K562 treated with DMSO at 1 percent for 12 hours (cell line): ENCODE data around the gene TRAPPC4. TPM values are rescaled to one million over a fixed set of nuclear protein-coding genes. Genes with fewer than 3 reads are reported as not detected.

Experiments used
- total RNA-seq: library from RNA; unstranded; fragments of 300-600 nt; gene quantifications from 2 replicates; pipeline ENCODE4 v1.2.3, GENCODE V29; 2022; ENCODE audit not compliant: insufficient read depth

Gene TRAPPC4, protein sequence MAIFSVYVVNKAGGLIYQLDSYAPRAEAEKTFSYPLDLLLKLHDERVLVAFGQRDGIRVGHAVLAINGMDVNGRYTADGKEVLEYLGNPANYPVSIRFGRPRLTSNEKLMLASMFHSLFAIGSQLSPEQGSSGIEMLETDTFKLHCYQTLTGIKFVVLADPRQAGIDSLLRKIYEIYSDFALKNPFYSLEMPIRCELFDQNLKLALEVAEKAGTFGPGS
- total RNA-seq, result 149 and 183 TPM in 2 replicates

DNA sequence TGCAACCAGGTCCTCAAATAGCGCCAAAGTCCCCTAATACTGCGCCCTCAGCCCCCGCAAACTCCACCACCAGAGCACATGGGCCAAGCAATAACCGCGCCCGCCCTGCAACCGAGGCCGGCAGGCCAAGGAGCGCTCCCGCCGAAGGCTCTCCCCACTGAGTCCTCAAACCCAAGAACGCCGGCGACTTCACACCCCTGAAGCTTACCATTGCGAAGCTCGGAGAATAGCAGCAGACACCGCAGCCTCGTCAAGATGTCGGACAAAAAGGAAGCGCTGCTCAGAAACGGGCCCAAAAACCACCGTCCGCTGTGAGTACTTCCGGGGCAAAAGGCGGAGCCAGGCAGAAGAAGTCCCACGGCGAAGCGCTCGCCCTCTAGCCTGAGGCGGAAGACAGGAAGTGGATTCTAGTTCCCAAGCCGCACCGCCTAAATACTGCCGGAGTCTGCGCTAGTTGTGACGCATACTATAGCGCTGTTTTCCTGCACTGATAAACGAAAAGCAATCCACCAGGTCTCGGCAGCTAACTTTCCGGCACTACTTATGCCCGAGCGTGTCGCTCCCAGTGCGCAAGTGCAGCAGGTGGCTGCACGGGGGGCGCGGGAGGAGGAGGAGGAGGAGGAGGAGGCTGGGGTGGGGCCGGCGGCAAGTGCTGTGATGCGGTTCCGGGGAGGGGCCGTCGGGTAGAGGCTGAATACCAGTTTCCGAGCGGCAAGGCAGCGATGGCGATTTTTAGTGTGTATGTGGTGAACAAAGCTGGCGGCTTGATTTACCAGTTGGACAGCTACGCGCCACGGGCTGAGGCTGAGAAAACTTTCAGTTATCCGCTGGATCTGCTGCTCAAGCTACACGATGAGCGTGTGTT, at the start of gene TRAPPC4, which contains the start of gene RPS25:
TSS of gene TRAPPC4 (plus strand) at position 693 of the 865 bp plus-strand sequence. CDS start at position 723, 30 bp downstream.
TSS of gene RPS25 (minus strand) at position 270 of the 865 bp plus-strand sequence. CDS start at position 211, 59 bp downstream.

DNA sequence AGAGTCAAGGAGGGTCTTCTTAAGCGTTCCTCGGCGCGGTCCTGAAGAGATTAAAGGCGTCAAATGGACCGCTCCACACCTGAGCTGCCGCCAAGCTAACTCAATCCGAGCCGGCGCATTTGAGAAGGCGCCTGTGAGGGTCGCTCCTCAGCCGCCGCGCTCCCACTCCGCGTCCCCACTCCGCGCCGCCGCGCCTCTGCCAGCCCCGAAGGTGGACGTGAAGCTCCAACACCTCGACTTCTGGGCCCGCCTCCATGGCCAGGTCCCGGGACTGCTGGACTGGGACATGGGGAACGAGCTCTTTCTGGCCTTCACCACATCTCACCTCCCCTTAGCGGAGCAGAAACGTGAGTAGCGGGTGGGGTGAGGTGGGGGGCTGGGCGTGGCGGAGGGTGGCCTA, 46.9 kb upstream of the TRAPPC4 start, which contains the start of gene FOXR1:
TSS of gene FOXR1 (plus strand) at position 116 of the 400 bp plus-strand sequence. CDS start at position 287, 171 bp downstream.

DNA sequence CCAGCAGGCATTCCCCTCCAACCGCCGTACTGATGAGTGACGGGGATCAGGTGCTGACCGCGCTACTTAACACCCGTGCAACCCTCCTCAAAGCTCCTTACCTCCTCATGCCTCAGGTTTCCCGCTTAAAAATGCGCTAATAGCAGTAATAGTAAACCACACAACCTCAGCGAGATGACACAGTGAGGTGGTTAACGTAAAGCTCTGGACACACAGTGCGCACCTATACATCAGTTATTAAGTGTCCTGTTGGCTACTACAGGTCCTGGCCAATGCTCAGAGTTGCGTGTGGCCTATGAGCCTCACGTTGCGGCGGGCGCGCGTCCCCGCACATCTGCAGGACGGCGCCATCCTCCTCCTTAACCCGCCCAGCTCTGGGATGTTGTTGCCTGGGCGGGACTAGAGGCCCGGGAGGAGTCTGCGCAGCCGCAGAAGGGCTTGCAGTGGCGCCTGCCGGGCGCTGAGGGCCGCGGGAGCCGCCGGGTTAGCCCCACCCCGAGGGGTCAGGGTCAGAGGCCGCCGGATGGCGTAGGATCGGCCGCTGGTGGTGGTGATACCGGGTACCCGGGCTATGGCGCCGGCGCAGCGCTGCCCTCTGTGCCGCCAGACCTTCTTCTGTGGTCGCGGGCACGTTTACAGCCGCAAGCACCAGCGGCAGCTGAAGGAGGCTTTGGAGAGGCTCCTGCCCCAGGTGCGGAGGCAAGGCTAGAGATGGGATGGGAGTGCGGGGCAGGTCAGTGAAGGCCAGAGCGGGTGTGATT, 20.8 kb upstream of the TRAPPC4 start, which contains the start of gene CENATAC:
TSS of gene CENATAC (plus strand) at position 512 of the 761 bp plus-strand sequence. CDS start at position 572, 60 bp downstream.

DNA sequence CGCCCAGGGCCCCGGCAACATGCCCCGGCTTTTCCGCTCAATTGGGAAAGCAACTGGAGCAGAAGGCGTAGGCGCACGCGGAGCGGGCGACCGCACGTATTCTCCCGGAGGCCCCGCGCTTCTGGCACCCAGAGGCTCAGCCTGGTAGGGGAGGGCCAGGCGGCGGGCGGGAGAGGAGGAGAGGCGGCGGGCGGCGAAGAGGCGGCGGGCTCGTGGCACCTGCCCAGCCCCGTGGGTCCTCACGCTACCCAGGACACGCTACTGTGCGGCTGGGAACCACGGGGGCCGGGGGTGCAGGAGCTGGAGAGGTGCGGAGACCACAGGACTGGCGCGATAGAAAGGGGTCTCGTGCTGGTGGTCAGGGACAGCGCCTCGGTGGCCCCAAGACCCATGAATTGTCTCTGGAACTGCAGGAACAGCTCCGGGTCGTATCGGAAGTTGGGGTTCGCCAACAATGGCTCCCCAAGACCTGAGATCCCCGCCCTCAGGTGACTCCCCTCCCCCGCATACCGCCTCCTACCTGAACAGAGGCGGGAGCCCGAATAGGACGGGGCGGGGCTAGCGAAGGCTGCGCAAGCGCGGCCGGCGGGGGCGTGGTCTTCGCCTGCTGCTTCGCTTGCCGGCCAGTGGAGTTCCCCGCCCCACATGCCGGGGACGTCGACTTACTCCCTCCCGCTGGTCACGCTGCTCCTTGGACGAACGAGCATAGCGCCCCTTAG, 11.9 kb downstream of the TRAPPC4 start, which contains the start of gene SLC37A4:
TSS of gene SLC37A4 (minus strand) at position 549 of the 719 bp plus-strand sequence.

DNA sequence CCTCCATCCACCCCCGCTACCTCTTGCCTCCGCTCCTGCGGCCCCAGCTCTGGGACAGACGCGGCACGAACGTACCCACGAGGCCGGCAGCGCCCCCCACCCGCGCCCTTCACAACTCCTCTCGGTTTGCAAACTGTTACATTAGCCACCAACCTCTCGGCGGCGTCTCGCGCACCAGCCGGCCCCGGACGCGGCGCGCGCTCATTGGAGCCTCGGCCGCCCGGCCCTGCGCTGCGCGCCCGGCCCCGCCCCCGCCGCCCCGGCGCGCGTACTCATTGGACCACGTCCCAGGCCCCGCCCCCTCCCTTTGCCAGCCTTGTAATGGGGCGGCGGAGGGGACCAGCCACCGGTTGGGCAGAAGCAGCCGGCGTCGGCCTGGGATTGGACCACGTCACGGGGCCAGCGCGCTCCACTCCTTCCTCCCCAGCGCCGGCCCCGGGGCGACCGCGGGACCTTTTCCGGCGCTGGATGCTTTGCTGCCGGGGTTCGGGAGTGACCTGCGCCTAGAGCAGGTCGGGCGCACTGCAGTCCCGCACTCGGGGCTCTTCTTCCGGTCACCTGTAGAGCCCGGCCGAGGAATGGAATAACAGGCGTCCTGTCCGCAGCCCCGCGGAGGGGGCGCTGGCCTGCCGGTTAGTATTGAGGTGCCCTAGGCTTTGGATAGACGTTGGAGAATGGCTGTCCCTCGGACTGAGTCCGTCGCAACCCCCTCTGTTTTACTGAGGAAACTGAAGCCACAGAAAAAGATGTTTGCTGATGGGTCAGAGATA, 38.6 kb downstream of the TRAPPC4 start, which contains the start of gene HYOU1:
TSS of gene HYOU1 (minus strand) at position 206 of the 770 bp plus-strand sequence. CDS start 1,045 bp downstream, outside the sequence.

DNA sequence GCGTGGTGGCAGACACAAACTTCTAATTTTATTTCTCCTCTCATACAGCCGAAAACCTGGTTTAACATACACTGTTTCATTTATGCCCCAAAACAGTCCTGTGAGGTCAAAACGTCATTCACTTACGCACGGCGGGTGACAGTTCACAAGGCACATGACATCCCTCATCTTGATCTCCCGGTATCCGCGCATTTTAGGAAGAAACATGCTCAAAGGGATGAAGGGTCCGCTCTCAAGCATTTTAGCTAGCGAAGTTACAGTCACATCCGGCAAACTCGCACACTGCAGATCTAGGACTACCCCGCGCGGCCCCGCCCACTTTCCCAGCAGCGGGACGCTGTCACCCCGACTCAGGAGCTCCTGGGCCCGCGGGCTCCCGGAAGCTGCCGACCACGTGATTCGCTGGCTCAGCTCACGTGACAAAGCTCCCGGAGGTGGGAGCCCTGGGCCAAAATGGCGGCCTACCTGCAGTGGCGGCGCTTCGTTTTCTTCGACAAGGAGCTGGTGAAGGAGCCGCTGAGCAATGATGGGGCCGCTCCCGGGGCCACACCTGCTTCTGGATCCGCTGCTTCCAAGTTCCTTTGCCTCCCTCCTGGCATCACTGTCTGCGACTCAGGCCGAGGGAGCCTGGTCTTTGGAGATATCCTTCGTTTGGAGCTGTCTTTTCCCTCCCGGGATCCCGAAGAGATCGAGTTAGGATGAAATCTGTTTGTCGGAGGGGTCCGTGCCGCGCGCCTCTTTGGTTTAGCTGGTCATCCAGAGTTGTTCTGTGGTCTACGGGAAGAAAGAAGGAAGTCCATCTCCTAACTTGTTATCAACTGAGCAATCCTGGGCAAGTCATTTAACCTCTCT, 49.0 kb downstream of the TRAPPC4 start, which contains the start of gene VPS11:
TSS of gene VPS11 (plus strand) at position 448 of the 852 bp plus-strand sequence. CDS start at position 454, 6 bp downstream.

Other genes starting within 250 kb of the TRAPPC4 start
- 6.4 and 28.2 TPM in 2 replicates for gene DDX6, start 227.6 kb upstream of the TRAPPC4 start, total RNA-seq
- gene CXCR5, start 134.9 kb upstream of the TRAPPC4 start, total RNA-seq, result not detected in 2 replicates
- 2.3 and 12.1 TPM in 2 replicates for gene BCL9L, start 92.8 kb upstream of the TRAPPC4 start, total RNA-seq
- gene UPK2, start 62.5 kb upstream of the TRAPPC4 start, total RNA-seq, result not detected in 2 replicates
- not detected in 2 replicates for gene FOXR1, start 47.0 kb upstream of the TRAPPC4 start, total RNA-seq
- gene CENATAC, start 20.6 kb upstream of the TRAPPC4 start, total RNA-seq, result 8.3 and 17.1 TPM in 2 replicates
- gene RPS25, start 423 bp upstream of the TRAPPC4 start, total RNA-seq, result 1,621 and 2,114 TPM in 2 replicates
- 37.9 and 44.4 TPM in 2 replicates for gene SLC37A4, start 12.1 kb downstream of the TRAPPC4 start, total RNA-seq
- 137 and 244 TPM in 2 replicates for gene HYOU1, start 38.4 kb downstream of the TRAPPC4 start, total RNA-seq
- 33.0 and 35.8 TPM in 2 replicates for gene VPS11, start 49.1 kb downstream of the TRAPPC4 start, total RNA-seq
- gene HMBS, start 66.1 kb downstream of the TRAPPC4 start, total RNA-seq, result 65.7 and 78.9 TPM in 2 replicates
- gene DPAGT1, start 83.1 kb downstream of the TRAPPC4 start, total RNA-seq, result 17.6 and 45.7 TPM in 2 replicates
- gene C2CD2L, start 88.6 kb downstream of the TRAPPC4 start, total RNA-seq, result 26.1 and 40.1 TPM in 2 replicates
- 20.0 and 31.5 TPM in 2 replicates for gene HINFP, start 102.8 kb downstream of the TRAPPC4 start, total RNA-seq
- not detected in 2 replicates for gene ABCG4, start 130.3 kb downstream of the TRAPPC4 start, total RNA-seq
- gene NLRX1, start 150.0 kb downstream of the TRAPPC4 start, total RNA-seq, result 2.5 and 3.5 TPM in 2 replicates
- not detected in 2 replicates for gene NHERF4, start 166.7 kb downstream of the TRAPPC4 start, total RNA-seq
- gene CBL, start 187.6 kb downstream of the TRAPPC4 start, total RNA-seq, result 3.7 and 20.1 TPM in 2 replicates